Neural crest cell (in vitro differentiated cells): ENCODE results near the gene MARCHF9. TPM values are rescaled to one million over a fixed set of nuclear protein-coding genes. Genes with fewer than 3 reads are reported as not detected.
A peak's percentile ranks its signal among the peaks of the same experiment; 100 is the strongest.

Experiments used
- DNase-seq: peaks from one replicate; pipeline ENCODE4 v3.0.0; 2021; ENCODE audit warnings: low read depth, mixed read lengths, low spot score
- H3K27ac Mint-ChIP-seq: one replicate; pipeline ENCODE4 v1.8.0; 2021; ENCODE audit warnings: mild to moderate bottlenecking, mixed read lengths; ENCODE audit not compliant: unreplicated experiment
- H3K27me3 Mint-ChIP-seq: 2 replicates; pipeline ENCODE4 v1.8.0; 2021; ENCODE audit warnings: low read depth, mild to moderate bottlenecking, mixed read lengths
- H3K36me3 Mint-ChIP-seq: 2 replicates; pipeline ENCODE4 v1.8.0; 2021; ENCODE audit warnings: low read depth, mild to moderate bottlenecking, mixed read lengths
- H3K4me1 Mint-ChIP-seq: 2 replicates; pipeline ENCODE4 v1.8.0; 2021; ENCODE audit warnings: mixed read lengths
- H3K4me3 Mint-ChIP-seq: one replicate; pipeline ENCODE4 v1.8.0; 2021; ENCODE audit warnings: mild to moderate bottlenecking, mixed read lengths
- H3K9me3 Mint-ChIP-seq: 2 replicates; pipeline ENCODE4 v1.8.0; 2021; ENCODE audit warnings: mixed read lengths
- total RNA-seq: library from RNA; stranded (reverse); gene quantifications from 2 replicates; pipeline ENCODE4 v1.2.1, GENCODE V29; 2021
- TF ChIP-seq, protein P1 (sequence below): fragments of 200-600 bp; sonication (generic); conservative IDR thresholded peaks from 2 replicates; pipeline ENCODE4 v1.5.0; 2021; ENCODE audit warnings: antibody characterized with exemption, mild to moderate bottlenecking

MARCHF9 gene
- total RNA-seq, 1 donor from 2014 or later: 18.8 TPM

DNA sequence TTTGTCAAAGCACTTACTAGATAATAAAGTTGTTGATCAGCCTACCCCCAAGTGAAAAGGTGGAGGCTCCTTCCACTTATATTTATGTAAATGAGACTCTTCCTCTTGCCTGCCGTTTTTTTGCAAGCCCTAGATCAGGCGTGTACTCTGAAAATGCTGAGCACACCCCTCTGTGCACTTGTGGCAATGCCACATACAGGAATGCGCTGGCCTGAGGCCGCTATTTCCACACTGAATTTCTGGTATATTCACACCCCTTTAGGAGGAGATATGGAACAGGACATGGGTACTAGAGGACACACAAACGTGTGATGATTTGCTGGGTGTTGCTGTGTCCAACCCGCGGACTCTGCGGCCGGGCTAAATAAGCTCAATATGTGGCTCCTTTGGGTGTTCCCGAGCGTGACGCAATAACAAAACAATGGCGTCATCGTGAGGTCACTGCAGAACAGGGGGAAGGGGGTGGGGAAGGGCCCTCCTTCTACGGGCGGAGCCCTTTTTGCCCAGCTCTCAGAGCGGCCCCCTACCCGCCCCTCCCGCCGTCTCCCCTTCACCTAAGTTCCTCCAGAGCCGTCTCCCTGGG, 10.6 kb upstream of the MARCHF9 start:
- H3K27me3 Mint-ChIP-seq: peaks cover 58% of the 10 kb centered on the region
- peak overlapping the region; percentile 95 for H3K4me3 Mint-ChIP-seq
- H3K36me3 Mint-ChIP-seq: peaks cover 14% of the 10 kb centered on the region
- TF ChIP-seq, protein P1, sequence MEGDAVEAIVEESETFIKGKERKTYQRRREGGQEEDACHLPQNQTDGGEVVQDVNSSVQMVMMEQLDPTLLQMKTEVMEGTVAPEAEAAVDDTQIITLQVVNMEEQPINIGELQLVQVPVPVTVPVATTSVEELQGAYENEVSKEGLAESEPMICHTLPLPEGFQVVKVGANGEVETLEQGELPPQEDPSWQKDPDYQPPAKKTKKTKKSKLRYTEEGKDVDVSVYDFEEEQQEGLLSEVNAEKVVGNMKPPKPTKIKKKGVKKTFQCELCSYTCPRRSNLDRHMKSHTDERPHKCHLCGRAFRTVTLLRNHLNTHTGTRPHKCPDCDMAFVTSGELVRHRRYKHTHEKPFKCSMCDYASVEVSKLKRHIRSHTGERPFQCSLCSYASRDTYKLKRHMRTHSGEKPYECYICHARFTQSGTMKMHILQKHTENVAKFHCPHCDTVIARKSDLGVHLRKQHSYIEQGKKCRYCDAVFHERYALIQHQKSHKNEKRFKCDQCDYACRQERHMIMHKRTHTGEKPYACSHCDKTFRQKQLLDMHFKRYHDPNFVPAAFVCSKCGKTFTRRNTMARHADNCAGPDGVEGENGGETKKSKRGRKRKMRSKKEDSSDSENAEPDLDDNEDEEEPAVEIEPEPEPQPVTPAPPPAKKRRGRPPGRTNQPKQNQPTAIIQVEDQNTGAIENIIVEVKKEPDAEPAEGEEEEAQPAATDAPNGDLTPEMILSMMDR: no peak
- H3K4me1 Mint-ChIP-seq: peaks cover 25% of the 10 kb centered on the region
- H3K27ac Mint-ChIP-seq: peak overlapping the region; percentile 93
- peak; percentile 58 for DNase-seq
- no peaks in the 10 kb centered on the region for H3K9me3 Mint-ChIP-seq

DNA sequence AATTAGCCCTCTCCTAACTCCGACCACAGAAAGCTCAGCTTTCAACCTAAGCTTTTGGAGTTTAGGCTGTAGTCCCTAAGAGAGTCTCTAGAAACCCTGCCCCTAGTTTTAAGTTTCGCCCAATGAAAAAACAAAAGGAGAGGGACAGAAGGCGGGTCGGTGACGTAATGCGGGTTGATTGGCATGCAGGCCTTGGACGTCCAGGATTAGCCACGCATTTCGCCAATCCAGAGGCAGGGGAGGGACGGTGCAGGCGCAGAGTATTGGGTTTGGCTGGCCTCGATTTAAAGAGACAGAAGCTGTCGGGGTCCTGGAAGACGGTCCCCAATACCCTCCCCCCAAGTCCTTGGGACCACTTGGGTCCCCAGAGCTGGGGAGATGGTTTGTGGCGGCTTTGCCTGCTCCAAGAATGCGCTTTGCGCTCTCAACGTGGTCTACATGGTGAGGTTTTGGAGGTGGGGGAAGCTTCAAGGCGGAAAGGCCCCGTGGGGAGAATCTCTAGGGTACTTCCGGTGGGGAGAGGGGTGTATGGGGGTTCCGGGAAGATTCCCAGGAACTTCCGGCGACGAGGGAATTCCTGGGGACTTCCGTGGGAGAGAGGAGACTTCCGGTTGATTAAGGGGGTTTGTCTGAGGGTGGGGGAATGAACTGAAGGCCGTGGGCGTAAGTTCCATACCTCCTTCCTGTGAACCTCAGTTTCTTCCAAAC, 10.0 kb upstream of the MARCHF9 start, which contains the start of gene TSPAN31:
Gene TSPAN31, plus strand, starts transcription at position 263 of the 708 bp plus-strand sequence. Its CDS starts 116 bp downstream, at position 379.
- Mint-ChIP-seq H3K27ac (peak within 1 kb of the TSS; percentile 93), H3K9me3 (no peaks in the 10 kb centered on the region), H3K4me1 (peaks cover 23% of the 10 kb centered on the region), H3K27me3 (peaks cover 51% of the 10 kb centered on the region), H3K36me3 (peaks cover 14% of the 10 kb centered on the region), H3K4me3 (peak within 1 kb of the TSS; percentile 95)
- peak; percentile 85 for DNase-seq
- TF ChIP-seq, protein P1: no peak

- Mint-ChIP-seq H3K4me3 (peak overlapping the region; percentile 95), H3K27ac (peak overlapping the region; percentile 93), H3K36me3 (peaks cover 17% of the 10 kb centered on the region), H3K27me3 (peaks cover 46% of the 10 kb centered on the region), H3K4me1 (peaks cover 27% of the 10 kb centered on the region), H3K9me3 (no peaks in the 10 kb centered on the region)
- DNase-seq: no peak
- TF ChIP-seq, protein P1: no peak
Observed at GRCh38 chr12:57745485-57745881, 9.4 kb upstream of the MARCHF9 start.

GRCh38 chr12:57746025-57746424, 8.9 kb upstream of the MARCHF9 start:
- peaks cover 22% of the 10 kb centered on the region for H3K36me3 Mint-ChIP-seq
- DNase-seq: no peak
- TF ChIP-seq, protein P1: no peak
- H3K27ac Mint-ChIP-seq: no peak overlapping the region
- H3K4me3 Mint-ChIP-seq: peak overlapping the region; percentile 95
- peaks cover 40% of the 10 kb centered on the region for H3K27me3 Mint-ChIP-seq
- H3K4me1 Mint-ChIP-seq: peaks cover 32% of the 10 kb centered on the region
- H3K9me3 Mint-ChIP-seq: no peaks in the 10 kb centered on the region

- peaks cover 34% of the 10 kb centered on the region for H3K27me3 Mint-ChIP-seq
- H3K4me1 Mint-ChIP-seq: peaks cover 58% of the 10 kb centered on the region
- H3K36me3 Mint-ChIP-seq: peaks cover 30% of the 10 kb centered on the region
- DNase-seq: no peak
- H3K27ac Mint-ChIP-seq: no peak overlapping the region
- peak overlapping the region; percentile 48 for H3K4me3 Mint-ChIP-seq
- TF ChIP-seq, protein P1: no peak
- H3K9me3 Mint-ChIP-seq: no peaks in the 10 kb centered on the region
Observed at GRCh38 chr12:57749061-57749460, 5.8 kb upstream of the MARCHF9 start.
